Activated naive CD8-positive, alpha-beta T cell treated with anti-CD3 and anti-CD28 coated beads, Interleukin-2, amount 50 U/mL, for 16 hours (primary cell): ENCODE results near the gene ZNF652.
"Not testable (repeated sequence)": the region's sequence is repeated elsewhere in the genome, so short reads cannot be mapped to it uniquely, and the experiment has no call there.

Source experiments
- DNase-seq: peaks from one replicate; pipeline ENCODE4 v3.0.0-alpha.2; 2020; ENCODE audit warnings: low read depth, low spot score

Gene ZNF652

GRCh38 chr17:49361902-49362722 lies at the start of gene ZNF652:
TSS of gene ZNF652 (minus strand) at chr17:49362250. CDS start at chr17:49317725, 44,525 bp downstream.
- DNase-seq = peak; percentile 68

GRCh38 chr17:49409066-49409465 lies 47.0 kb upstream of the ZNF652 start:
- DNase-seq = no peak

GRCh38 chr17:49407981-49408501 lies 46.0 kb upstream of the ZNF652 start:
- peak; percentile 64 for DNase-seq

- no peak for DNase-seq
Observed at GRCh38 chr17:49407086-49407485, 45.0 kb upstream of the ZNF652 start.

- no peak for DNase-seq
Observed at GRCh38 chr17:49406421-49407061, 44.5 kb upstream of the ZNF652 start.

GRCh38 chr17:49404906-49405305 lies 42.9 kb upstream of the ZNF652 start:
- DNase-seq = no peak

- DNase-seq = no peak
Observed at GRCh38 chr17:49404361-49404760, 42.3 kb upstream of the ZNF652 start.

GRCh38 chr17:49403514-49404289 lies 41.7 kb upstream of the ZNF652 start:
- no peak for DNase-seq

GRCh38 chr17:49402706-49403105 lies 40.7 kb upstream of the ZNF652 start:
- DNase-seq = no peak

- DNase-seq = no peak
Observed at GRCh38 chr17:49401971-49402611, 40.0 kb upstream of the ZNF652 start.

- DNase-seq = no peak
Observed at GRCh38 chr17:49399995-49400394, 37.9 kb upstream of the ZNF652 start.

GRCh38 chr17:49397586-49397985 lies 35.5 kb upstream of the ZNF652 start:
- DNase-seq = no peak

- DNase-seq = no peak
Observed at GRCh38 chr17:49393491-49394255, 31.6 kb upstream of the ZNF652 start.

GRCh38 chr17:49390548-49391324 lies 28.7 kb upstream of the ZNF652 start:
- DNase-seq = no peak

GRCh38 chr17:49389514-49390347 lies 27.7 kb upstream of the ZNF652 start:
- DNase-seq = not testable (repeated sequence)

GRCh38 chr17:49388692-49389513 lies 26.9 kb upstream of the ZNF652 start:
- no peak for DNase-seq

GRCh38 chr17:49388290-49388640 lies 26.2 kb upstream of the ZNF652 start:
- DNase-seq = no peak
